A549 (cell line): Measurements from ENCODE around the gene ATP5F1E.

Experiments
- CBX8 ChIP-seq: fragments of 200-600 bp; sonication (generic); IDR thresholded peaks from 2 replicates; pipeline ENCODE4 v1.6.1; 2016
- EP300 ChIP-seq, 2 experiments: fragments of >200 bp; sonication (Bioruptor Twin); formaldehyde crosslinking; IDR thresholded peaks; 2 replicates in 1 of 2; 3 replicates in 1 of 2; pipeline ENCODE4 v1.6.1; 2016 to 2017
- KDM5A ChIP-seq: fragments of 200-600 bp; sonication (generic); IDR thresholded peaks from 2 replicates; pipeline ENCODE4 v1.6.1; 2016; ENCODE audit warnings: antibody characterized with exemption, mild to moderate bottlenecking
- MYC ChIP-seq: IDR thresholded peaks from 2 replicates; pipeline ENCODE4 v1.6.1; 2012; ENCODE audit warnings: mild to moderate bottlenecking, inconsistent platforms, low read length, improper control_type of control experiment, borderline replicate concordance
- POLR2A ChIP-seq: IDR thresholded peaks from 2 replicates; pipeline ENCODE4 v1.6.1; 2012; ENCODE audit warnings: mild to moderate bottlenecking, low read length
- RAD21 ChIP-seq, 2 experiments: fragments of >200 bp in 1 of 2; sonication (Bioruptor Twin) in 1 of 2; formaldehyde crosslinking in 1 of 2; IDR thresholded peaks in 1 of 2; conservative IDR thresholded peaks in 1 of 2; 2 replicates in 1 of 2; 3 replicates in 1 of 2; pipeline ENCODE4 v1.6.1; 2012 to 2018; ENCODE audit warnings: inconsistent platforms in 1 of 2
- TF ChIP-seq, protein P1 (sequence below): fragments of >200 bp; sonication (Bioruptor Twin); formaldehyde crosslinking; IDR thresholded peaks from 3 replicates; pipeline ENCODE4 v1.5.1; 2016
- TF ChIP-seq, protein P2 (sequence below): IDR thresholded peaks from 2 replicates; pipeline ENCODE4 v1.6.1; 2012
- TF ChIP-seq, protein P3 (sequence below): IDR thresholded peaks from 2 replicates; pipeline ENCODE4 v1.6.1; 2012

DNA sequence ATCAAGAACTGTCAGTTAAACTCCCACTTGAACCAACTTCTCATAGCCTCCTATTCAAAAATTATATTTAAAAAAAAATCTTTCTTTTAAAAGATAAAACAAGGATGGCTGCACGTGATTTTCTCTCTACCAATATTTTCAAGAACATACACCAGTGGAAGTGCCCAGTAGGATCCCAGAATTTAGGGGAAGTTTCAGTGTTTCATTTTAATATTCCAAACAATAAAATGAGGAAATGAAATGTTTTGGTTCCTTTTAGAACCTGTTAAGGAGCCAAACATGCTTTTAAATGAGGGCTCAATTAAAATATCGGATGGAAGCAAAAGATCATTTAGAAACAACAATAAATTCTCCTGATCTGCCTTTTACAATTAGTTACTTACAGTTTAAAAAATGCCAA lies 36.9 kb upstream of the ATP5F1E start:
- TF ChIP-seq, protein P1, sequence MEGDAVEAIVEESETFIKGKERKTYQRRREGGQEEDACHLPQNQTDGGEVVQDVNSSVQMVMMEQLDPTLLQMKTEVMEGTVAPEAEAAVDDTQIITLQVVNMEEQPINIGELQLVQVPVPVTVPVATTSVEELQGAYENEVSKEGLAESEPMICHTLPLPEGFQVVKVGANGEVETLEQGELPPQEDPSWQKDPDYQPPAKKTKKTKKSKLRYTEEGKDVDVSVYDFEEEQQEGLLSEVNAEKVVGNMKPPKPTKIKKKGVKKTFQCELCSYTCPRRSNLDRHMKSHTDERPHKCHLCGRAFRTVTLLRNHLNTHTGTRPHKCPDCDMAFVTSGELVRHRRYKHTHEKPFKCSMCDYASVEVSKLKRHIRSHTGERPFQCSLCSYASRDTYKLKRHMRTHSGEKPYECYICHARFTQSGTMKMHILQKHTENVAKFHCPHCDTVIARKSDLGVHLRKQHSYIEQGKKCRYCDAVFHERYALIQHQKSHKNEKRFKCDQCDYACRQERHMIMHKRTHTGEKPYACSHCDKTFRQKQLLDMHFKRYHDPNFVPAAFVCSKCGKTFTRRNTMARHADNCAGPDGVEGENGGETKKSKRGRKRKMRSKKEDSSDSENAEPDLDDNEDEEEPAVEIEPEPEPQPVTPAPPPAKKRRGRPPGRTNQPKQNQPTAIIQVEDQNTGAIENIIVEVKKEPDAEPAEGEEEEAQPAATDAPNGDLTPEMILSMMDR: no peak
- TF ChIP-seq, protein P2, sequence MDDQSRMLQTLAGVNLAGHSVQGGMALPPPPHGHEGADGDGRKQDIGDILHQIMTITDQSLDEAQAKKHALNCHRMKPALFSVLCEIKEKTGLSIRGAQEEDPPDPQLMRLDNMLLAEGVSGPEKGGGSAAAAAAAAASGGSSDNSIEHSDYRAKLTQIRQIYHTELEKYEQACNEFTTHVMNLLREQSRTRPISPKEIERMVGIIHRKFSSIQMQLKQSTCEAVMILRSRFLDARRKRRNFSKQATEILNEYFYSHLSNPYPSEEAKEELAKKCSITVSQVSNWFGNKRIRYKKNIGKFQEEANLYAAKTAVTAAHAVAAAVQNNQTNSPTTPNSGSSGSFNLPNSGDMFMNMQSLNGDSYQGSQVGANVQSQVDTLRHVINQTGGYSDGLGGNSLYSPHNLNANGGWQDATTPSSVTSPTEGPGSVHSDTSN: no peak
- TF ChIP-seq CBX8: no peak
- no peak for TF ChIP-seq MYC
- no peak for TF ChIP-seq KDM5A
- TF ChIP-seq EP300 (IDR thresholded peaks at IDR 0.05): no peak
- no peak for TF ChIP-seq RAD21 (conservative IDR thresholded peaks at IDR 0.05 in 1 of 2, IDR thresholded peaks at IDR 0.05 in 1 of 2)
- TF ChIP-seq, protein P3, sequence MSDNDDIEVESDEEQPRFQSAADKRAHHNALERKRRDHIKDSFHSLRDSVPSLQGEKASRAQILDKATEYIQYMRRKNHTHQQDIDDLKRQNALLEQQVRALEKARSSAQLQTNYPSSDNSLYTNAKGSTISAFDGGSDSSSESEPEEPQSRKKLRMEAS: no peak
- TF ChIP-seq POLR2A: no peak
